Mesothelial cell of epicardium (in vitro differentiated cells): ENCODE results near the gene MIDN. TPM values are rescaled to one million over a fixed set of nuclear protein-coding genes. Genes with fewer than 3 reads are reported as not detected.
"Not testable (repeated sequence)": the region's sequence is repeated elsewhere in the genome, so short reads cannot be mapped to it uniquely, and the experiment has no call there.

Experiments
- DNase-seq, 2 experiments: peaks; one replicate each; pipeline ENCODE4 v3.0.0; 2021; ENCODE audit warnings: low spot score in 2 of 2; ENCODE audit not compliant: unreplicated experiment in 2 of 2
- H3K27ac Mint-ChIP-seq: 2 replicates; pipeline ENCODE4 v1.8.0; 2021; ENCODE audit warnings: mixed read lengths
- H3K27me3 Mint-ChIP-seq: 2 replicates; pipeline ENCODE4 v1.8.0; 2021; ENCODE audit warnings: low read depth, mixed read lengths
- H3K36me3 Mint-ChIP-seq: 2 replicates; pipeline ENCODE4 v1.8.0; 2021; ENCODE audit warnings: mixed read lengths
- H3K4me1 Mint-ChIP-seq: 2 replicates; pipeline ENCODE4 v1.8.0; 2021; ENCODE audit warnings: mixed read lengths
- H3K4me3 Mint-ChIP-seq: 2 replicates; pipeline ENCODE4 v1.8.0; 2021; ENCODE audit warnings: mild to moderate bottlenecking, moderate library complexity, mixed read lengths
- H3K9me3 Mint-ChIP-seq: 2 replicates; pipeline ENCODE4 v1.8.0; 2021; ENCODE audit warnings: mixed read lengths
- total RNA-seq: library from RNA; stranded (reverse); gene quantifications from 3 replicates; pipeline ENCODE4 v1.2.1, GENCODE V29; 2021
- TF ChIP-seq, protein P1 (sequence below): fragments of 200-600 bp; sonication (generic); IDR thresholded peaks from one replicate; pipeline ENCODE4 v1.5.0; 2021; ENCODE audit warnings: antibody characterized with exemption; ENCODE audit not compliant: unreplicated experiment

The MIDN gene
- total RNA-seq = 168 to 177 TPM (median 172 TPM) in 3 replicates

DNA sequence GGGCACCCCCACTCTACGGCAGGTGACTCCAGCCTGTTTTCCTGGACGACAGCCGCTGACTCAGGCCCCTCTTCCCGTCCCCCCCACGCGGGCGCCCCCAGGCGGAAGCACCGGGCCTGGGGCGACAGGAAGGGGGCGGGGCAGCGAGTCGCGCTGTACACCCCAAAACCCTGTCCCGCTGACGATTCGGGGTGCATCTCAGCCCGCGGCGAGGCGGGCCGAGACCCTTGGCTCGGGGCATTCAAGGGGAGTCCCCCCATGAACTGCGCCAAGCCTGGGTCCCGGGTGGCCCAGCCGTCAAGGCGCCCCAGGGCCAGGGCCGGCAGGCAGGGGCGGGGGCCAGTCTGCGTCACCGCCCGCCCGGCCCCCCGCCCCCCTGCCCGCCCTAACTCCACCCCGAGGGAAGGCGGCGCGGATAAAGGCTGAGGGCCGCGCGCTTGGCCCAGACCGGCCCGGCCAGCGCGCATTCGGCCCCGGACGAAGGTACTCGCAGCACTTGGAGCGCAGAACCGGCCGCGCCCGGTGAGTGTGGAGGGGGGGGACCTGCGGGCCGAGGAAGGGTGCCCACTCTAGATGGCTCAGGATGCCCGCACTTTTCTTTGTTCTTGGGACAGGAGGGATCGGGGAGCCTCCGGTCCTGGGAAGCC is at the start of gene MIDN:
Gene MIDN, plus strand, starts transcription at position 445 of the 647 bp plus-strand sequence. CDS start 1,714 bp downstream, outside the sequence.
- Mint-ChIP-seq H3K9me3 (no peaks in the 10 kb centered on the region), H3K36me3 (no peaks in the 10 kb centered on the region), H3K27me3 (no peaks in the 10 kb centered on the region), H3K4me3 (peak within 1 kb of the TSS; percentile 77), H3K4me1 (peaks cover 13% of the 10 kb centered on the region), H3K27ac (peak within 1 kb of the TSS; percentile 90)
- TF ChIP-seq, protein P1, sequence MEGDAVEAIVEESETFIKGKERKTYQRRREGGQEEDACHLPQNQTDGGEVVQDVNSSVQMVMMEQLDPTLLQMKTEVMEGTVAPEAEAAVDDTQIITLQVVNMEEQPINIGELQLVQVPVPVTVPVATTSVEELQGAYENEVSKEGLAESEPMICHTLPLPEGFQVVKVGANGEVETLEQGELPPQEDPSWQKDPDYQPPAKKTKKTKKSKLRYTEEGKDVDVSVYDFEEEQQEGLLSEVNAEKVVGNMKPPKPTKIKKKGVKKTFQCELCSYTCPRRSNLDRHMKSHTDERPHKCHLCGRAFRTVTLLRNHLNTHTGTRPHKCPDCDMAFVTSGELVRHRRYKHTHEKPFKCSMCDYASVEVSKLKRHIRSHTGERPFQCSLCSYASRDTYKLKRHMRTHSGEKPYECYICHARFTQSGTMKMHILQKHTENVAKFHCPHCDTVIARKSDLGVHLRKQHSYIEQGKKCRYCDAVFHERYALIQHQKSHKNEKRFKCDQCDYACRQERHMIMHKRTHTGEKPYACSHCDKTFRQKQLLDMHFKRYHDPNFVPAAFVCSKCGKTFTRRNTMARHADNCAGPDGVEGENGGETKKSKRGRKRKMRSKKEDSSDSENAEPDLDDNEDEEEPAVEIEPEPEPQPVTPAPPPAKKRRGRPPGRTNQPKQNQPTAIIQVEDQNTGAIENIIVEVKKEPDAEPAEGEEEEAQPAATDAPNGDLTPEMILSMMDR = no peak
- DNase-seq = peak in 1 of 2 experiments; percentile 64

DNA sequence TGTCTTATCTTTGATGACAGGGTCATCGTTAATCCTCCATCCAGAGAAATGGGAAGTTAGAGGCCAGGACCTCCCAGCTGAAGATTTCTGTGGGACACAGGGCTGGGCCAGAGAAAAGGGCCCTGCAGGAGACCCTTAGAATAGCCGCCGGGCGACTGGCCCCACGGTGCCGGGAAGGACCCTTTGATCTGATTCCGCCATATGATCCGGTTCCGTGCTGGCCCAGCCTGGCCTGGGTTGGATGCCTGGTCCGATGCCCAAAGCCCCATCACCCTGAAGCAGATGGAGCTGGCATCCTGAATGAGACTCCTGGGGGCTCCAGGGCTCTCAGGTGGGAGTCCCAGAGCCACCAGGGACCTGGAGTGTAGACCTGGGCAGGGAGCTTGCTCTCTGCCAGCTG is 48.9 kb upstream of the MIDN start:
- TF ChIP-seq, protein P1 = no peak
- Mint-ChIP-seq H3K27me3 (no peaks in the 10 kb centered on the region), H3K4me3 (no peak overlapping the region), H3K4me1 (peaks cover 12% of the 10 kb centered on the region), H3K27ac (no peak overlapping the region), H3K36me3 (no peaks in the 10 kb centered on the region), H3K9me3 (no peaks in the 10 kb centered on the region)
- no peak for DNase-seq

DNA sequence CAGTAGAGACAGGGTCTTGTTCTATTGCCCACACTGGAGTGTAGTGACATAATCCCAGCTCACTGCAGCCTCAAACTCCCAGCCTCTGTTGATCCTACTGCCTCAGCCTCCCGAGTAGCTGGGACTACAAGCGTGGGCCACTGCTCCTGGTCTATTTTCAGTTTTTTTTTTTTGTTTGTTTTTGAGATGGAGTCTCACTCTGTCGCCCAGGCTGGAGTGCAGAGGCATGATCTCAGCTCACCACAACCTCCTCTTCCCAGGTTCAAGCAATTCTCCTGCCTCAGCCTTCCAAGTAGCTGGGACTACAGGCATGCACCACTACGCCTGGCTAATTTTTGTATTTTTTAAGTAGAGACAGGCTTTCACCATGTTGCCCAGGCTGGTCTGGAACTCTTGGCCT is 47.8 kb upstream of the MIDN start:
- H3K4me1 Mint-ChIP-seq = peaks cover 12% of the 10 kb centered on the region
- H3K27me3 Mint-ChIP-seq, H3K36me3 Mint-ChIP-seq, DNase-seq, H3K27ac Mint-ChIP-seq, H3K4me3 Mint-ChIP-seq, H3K9me3 Mint-ChIP-seq: not testable (repeated sequence)

DNA sequence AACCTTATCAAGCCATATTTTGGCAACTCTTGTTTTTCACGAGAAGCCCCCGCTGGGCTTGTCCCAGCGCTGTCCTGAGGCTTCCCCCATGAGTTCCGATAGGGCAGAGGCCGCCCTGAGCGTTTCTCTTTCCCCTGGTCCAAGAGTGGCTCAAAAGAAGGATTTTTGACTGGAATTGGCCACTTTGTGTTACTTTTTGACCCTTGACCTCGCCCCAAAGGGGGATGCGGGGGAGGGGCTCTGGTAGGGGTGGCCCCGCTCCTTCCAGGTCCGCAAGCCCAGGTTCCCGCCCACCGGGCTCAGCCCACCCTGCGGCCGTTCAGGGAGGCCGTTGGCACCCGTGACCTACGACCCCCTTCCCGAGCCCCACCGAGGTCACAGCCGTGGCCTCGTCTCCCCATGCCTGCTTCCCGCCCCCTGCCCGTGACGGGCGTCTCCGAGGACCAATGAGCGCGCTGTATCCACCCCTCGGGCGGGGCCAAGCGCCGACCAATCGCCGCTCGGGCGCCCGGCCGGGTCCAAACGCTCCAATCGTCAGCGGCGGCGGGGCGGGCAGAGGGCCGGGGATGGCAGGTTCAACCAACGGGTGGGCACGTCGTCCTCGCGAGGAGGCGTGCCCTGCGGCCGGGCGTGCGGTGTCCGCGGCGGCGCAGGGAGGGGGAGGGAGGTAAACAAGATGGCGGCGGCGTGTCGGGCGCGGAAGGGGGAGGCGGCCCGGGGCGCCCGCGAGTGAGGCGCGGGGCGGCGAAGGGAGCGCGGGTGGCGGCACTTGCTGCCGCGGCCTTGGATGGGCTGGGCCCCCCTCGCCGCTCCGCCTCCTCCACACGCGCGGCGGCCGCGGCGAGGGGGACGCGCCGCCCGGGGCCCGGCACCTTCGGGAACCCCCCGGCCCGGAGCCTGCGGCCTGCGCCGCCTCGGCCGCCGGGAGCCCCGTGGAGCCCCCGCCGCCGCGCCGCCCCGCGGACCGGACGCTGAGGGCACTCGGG is 43.0 kb upstream of the MIDN start, which contains the start of gene STK11:
Gene STK11, plus strand, starts transcription at position 665 of the 986 bp plus-strand sequence. CDS start 1,136 bp downstream, outside the sequence.
- TF ChIP-seq, protein P1 = no peak
- Mint-ChIP-seq H3K36me3 (peaks cover 2% of the 10 kb centered on the region), H3K4me1 (peaks cover 32% of the 10 kb centered on the region), H3K27me3 (no peaks in the 10 kb centered on the region), H3K9me3 (no peaks in the 10 kb centered on the region), H3K4me3 (peak within 1 kb of the TSS; percentile 96), H3K27ac (peak within 1 kb of the TSS; percentile 87)
- DNase-seq = peak; percentile 99

DNA sequence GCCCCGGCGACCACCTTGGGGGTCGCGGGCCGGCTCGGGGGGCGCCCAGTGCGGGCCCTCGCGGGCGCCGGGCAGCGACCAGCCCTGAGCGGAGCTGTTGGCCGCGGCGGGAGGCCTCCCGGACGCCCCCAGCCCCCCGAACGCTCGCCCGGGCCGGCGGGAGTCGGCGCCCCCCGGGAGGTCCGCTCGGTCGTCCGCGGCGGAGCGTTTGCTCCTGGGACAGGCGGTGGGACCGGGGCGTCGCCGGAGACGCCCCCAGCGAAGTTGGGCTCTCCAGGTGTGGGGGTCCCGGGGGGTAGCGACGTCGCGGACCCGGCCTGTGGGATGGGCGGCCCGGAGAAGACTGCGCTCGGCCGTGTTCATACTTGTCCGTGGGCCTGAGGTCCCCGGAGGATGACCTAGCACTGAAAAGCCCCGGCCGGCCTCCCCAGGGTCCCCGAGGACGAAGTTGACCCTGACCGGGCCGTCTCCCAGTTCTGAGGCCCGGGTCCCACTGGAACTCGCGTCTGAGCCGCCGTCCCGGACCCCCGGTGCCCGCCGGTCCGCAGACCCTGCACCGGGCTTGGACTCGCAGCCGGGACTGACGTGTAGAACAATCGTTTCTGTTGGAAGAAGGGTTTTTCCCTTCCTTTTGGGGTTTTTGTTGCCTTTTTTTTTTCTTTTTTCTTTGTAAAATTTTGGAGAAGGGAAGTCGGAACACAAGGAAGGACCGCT is 42.1 kb upstream of the MIDN start:
- Mint-ChIP-seq H3K9me3 (no peaks in the 10 kb centered on the region), H3K4me3 (peak overlapping the region; percentile 96), H3K27me3 (no peaks in the 10 kb centered on the region), H3K36me3 (peaks cover 2% of the 10 kb centered on the region), H3K27ac (peak overlapping the region; percentile 87), H3K4me1 (peaks cover 33% of the 10 kb centered on the region)
- TF ChIP-seq, protein P1 = no peak
- no peak for DNase-seq
